HG03039 (cell line): Measurements from ENCODE around the gene QRFP.

Experiments used
- ATAC-seq: cut with Tn5 transposase; IDR thresholded peaks from one replicate; pipeline ENCODE4 v1.9.1; 2021; ENCODE audit warnings: mild to moderate bottlenecking, moderate library complexity; ENCODE audit not compliant: unreplicated experiment

The QRFP gene

DNA sequence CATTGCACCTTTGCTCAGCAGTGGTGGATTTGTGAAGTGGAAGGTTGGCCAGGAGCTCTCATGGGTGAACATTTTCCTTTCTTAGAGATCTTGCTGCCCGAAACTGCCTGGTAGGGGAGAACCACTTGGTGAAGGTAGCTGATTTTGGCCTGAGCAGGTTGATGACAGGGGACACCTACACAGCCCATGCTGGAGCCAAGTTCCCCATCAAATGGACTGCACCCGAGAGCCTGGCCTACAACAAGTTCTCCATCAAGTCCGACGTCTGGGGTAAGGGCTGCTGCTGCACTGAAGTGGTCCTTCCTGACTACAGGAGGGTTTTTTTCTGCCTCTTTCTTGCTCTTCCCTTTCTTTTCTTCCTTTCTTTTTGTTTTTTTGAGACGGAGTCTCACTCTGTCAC, 21.8 kb downstream of the QRFP start:
- no peak for ATAC-seq

GRCh38 chr9:130873966-130874365, 22.6 kb downstream of the QRFP start:
- ATAC-seq, result no peak

- ATAC-seq, result no peak
These were observed 23.6 kb downstream of the QRFP start for GRCh38 chr9:130872912-130873503.

- no peak for ATAC-seq
These were observed 24.1 kb downstream of the QRFP start for GRCh38 chr9:130872508-130872907.

GRCh38 chr9:130872093-130872492, 24.5 kb downstream of the QRFP start:
- ATAC-seq, result no peak

- no peak for ATAC-seq
These were observed 25.1 kb downstream of the QRFP start for GRCh38 chr9:130871395-130872062.

DNA sequence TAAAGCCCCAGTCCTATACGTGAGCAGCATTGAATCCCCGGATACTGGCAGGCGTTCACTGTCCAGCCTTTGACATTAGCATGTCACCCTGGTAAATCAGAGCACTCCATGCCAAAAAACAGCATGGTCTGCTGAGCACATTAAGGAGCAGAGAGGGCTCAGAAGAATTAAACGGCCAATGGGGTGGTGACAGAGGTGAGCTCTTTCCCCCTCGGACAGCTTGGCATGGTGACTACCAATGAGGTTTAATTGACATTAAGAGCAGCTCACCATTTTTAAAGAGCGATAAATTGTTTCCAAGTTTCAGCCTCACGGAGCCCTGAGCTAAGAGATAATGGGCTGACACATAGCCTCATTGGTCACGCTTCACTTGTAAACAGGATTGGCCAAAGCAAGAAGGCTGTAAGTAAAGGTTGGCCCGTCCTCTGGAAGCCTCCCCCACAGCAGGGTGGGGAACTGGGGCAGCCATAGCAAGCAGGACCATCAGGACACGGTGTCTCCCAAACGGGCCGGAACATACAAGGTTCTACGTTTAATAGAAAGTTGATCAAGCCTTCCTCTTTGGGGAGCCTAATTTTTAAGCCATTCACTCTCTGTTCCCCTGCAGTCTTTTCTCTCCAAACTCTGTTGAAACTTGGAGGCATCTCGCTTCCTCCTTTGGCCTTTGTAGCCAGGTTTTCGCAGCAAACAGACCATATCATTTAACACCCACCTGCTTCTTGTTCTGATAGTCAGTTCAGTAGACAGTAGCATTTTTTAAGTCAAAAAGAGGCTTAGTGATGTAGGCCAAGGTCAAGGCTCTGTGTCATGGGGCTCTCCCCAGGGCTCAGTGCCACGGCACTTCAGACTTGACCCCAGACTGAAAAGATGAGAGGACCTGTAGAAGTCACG, 25.9 kb downstream of the QRFP start:
- no peak for ATAC-seq

DNA sequence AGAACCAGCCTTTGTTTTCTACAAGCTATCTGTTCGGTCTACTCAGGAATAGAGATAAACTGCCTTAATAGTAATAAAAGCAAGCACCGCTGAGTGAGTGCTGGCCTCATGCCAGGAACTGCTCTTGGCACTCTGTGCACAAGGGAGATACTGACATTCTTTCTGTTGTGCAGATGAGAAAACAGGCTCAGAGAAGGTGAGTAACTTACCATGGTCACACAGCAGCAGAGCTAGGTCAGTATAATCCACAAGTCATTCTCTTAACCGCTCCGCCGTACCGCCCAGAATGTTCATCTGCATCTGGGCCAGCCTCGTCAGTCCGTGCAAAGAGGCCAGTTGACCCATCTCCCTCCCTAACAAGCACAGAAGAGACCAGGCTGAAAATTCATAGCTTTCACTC, 27.4 kb downstream of the QRFP start:
- no peak for ATAC-seq

DNA sequence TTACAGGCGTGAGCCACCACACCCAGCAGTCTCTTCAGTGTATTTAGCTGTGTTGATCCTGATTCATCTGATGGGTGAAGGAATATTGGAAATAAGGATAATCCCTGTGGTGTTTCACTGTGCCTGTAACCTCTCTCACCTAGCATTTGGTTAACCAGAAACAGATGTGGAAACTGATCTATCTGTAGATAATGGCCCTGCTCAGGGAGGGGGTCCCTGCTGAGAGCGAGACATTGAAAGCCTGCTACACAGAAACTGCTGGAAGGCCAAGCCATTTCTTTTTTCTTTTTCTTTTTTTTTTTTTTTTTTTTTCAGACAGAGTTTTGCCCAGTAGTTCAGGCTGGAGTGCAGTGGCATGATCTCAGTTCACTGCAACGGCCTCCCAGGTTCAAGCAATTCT, 28.4 kb downstream of the QRFP start:
- no peak for ATAC-seq

DNA sequence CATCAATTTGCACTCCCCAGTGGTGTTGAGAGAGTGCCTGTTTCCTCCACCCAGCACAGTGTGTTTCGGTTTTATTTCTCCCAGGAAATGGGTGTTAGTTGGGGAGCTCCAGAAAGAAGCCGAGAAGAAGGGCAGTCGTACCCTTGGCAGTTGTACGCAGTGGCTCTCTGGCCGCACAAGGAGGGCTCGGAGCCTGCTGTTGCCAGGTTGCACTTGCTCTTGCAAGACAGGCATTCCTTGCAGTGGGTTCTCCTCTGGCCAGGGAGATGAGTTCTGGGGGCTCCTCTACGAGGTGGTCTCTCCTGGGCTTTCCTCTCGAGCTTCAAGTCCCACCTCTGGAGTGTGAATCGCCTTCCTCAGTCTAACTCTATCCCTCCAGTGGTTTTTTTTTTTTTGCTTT, 29.1 kb downstream of the QRFP start:
- no peak for ATAC-seq

GRCh38 chr9:130866474-130866965, 30.1 kb downstream of the QRFP start:
- no peak for ATAC-seq

DNA sequence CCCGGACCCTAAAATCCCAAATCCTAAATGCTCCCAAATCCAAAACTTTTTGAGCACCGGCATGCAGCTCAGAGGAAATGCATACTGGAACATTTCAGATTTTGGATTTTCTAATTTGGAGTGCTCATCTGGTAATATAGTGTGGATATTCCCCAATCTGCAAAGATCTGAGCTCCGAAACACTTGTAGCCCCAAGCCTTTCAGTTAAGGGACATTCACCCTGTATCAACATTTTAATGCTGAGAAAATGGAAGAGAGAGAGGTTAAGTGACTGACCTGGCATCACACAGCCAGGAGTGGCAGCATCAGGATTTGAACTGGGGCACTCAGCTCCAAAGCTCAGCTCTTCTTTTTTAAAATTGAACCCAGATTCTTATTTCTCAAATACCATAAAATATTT, 30.7 kb downstream of the QRFP start:
- no peak for ATAC-seq

DNA sequence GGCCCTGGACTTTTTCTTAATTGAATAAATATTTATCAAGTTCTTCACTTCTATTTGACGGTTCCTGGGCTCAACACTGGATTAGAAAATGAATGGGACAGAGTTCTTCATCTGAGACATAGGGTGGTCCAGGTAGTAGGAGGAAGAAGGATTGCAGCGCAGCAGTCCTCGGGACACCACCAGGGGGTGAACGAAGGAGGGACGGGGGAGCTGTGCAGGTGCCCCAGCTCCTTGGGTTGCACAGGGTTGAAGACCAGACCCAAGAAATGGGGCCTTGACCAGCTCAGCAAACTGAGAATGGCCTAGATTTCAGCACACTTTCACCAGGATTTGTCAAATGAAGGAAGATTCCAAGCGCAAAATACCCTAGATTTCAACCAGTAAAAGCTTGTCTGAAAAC, 32.1 kb downstream of the QRFP start:
- ATAC-seq, result no peak

DNA sequence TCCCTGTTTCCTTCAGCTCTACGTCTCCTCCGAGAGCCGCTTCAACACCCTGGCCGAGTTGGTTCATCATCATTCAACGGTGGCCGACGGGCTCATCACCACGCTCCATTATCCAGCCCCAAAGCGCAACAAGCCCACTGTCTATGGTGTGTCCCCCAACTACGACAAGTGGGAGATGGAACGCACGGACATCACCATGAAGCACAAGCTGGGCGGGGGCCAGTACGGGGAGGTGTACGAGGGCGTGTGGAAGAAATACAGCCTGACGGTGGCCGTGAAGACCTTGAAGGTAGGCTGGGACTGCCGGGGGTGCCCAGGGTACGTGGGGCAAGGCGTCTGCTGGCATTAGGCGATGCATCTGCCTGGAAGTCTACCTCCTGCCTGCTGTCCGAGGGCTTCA, 33.9 kb downstream of the QRFP start:
- ATAC-seq, result no peak

DNA sequence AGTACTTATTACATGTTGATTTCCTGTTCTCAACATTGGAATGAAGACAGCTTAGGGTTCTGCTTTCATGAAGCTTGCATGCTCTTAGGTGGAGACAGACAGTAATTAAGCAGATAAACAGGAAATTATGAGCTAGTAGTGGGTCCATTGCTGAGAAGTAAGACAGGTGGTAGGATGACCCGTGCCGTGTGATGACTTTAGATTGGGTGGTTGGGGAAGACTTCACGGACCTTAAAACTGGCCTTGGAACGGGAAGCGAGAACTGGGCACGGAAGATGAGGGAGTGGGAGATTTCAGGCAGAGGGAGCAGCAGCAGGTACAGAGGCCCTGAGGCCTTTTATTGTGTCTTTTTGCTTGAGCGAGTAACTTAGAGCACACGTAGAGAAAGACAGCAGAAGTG, 34.4 kb downstream of the QRFP start:
- no peak for ATAC-seq

- no peak for ATAC-seq
These were observed 35.0 kb downstream of the QRFP start for GRCh38 chr9:130861372-130862180.

GRCh38 chr9:130860458-130861316, 35.9 kb downstream of the QRFP start:
- no peak for ATAC-seq

GRCh38 chr9:130858739-130859705, 37.6 kb downstream of the QRFP start:
- ATAC-seq, result no peak
